NK-92 (cell line): ENCODE results near the gene SMPX.

ENCODE experiments used
- DNase-seq: peaks from one replicate; lab custom pipeline; 2025; ENCODE audit not compliant: unreplicated experiment; lab: John Stamatoyannopoulos, UW

Gene SMPX

GRCh38 chrX:21658152-21658737 is 99.7 kb downstream of the SMPX start, which contains the start of gene KLHL34:
KLHL34 (minus strand) TSS chrX:21658330; CDS start chrX:21657788, 542 bp downstream.
- no peak for DNase-seq

- DNase-seq: no peak
Observed at GRCh38 chrX:21657318-21658151, 100.4 kb downstream of the SMPX start.

GRCh38 chrX:21656587-21657317 is 101.2 kb downstream of the SMPX start:
- DNase-seq: no peak
